Hepatocyte (in vitro differentiated cells): ENCODE measurements around the gene LIME1.

Experiments
- EZH2 ChIP-seq: fragments of 200-600 bp; sonication (generic); IDR thresholded peaks from 2 replicates; pipeline ENCODE4 v1.6.1; 2016; ENCODE audit warnings: antibody characterized with exemption, mild to moderate bottlenecking, borderline replicate concordance
- TF ChIP-seq, protein P1 (sequence below): fragments of 200-600 bp; sonication (generic); IDR thresholded peaks from 2 replicates; pipeline ENCODE4 v1.5.1; 2016; ENCODE audit warnings: antibody characterized with exemption, mild to moderate bottlenecking; ENCODE audit not compliant: poor library complexity

DNA sequence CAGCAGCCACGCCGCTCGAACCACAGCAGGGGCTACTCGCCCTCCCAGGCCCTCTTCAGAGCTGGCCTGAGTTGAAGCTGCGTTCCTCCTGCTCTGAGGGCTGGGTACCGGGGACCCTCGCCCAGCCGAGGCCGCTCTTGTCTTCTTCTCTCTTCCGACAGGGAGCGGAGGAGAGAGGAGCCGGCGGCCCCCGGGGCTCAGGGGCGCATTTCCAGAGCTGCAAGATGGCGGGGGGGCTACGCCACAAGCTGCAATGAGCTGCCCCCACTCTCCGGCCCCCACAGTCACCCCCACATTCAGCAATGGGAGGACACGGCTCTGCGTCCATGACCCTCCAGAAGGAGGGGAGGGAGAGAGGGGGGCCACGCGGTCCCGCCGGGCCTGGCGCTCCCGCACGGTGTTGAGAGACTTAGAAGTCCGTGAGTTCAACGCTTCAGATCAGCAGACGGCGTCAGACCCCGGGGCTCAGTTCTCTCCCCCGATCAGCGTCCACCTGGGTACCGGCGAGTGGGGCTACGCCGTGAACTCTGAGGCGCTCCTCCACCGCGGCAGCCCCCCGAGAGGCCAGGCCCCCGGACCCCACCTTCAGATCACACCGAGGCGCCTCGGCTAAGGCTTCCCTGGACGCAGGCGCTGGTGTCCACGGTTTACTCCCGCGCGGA lies 34.7 kb downstream of the LIME1 start:
- TF ChIP-seq, protein P1, sequence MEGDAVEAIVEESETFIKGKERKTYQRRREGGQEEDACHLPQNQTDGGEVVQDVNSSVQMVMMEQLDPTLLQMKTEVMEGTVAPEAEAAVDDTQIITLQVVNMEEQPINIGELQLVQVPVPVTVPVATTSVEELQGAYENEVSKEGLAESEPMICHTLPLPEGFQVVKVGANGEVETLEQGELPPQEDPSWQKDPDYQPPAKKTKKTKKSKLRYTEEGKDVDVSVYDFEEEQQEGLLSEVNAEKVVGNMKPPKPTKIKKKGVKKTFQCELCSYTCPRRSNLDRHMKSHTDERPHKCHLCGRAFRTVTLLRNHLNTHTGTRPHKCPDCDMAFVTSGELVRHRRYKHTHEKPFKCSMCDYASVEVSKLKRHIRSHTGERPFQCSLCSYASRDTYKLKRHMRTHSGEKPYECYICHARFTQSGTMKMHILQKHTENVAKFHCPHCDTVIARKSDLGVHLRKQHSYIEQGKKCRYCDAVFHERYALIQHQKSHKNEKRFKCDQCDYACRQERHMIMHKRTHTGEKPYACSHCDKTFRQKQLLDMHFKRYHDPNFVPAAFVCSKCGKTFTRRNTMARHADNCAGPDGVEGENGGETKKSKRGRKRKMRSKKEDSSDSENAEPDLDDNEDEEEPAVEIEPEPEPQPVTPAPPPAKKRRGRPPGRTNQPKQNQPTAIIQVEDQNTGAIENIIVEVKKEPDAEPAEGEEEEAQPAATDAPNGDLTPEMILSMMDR, result no peak
- TF ChIP-seq EZH2, result no peak
